GM21367 (cell line): ENCODE measurements around the gene IL22RA2.

Source experiments
- ATAC-seq: cut with Tn5 transposase; IDR thresholded peaks from one replicate; pipeline ENCODE4 v1.9.1; 2021; ENCODE audit not compliant: unreplicated experiment

The IL22RA2 gene

DNA sequence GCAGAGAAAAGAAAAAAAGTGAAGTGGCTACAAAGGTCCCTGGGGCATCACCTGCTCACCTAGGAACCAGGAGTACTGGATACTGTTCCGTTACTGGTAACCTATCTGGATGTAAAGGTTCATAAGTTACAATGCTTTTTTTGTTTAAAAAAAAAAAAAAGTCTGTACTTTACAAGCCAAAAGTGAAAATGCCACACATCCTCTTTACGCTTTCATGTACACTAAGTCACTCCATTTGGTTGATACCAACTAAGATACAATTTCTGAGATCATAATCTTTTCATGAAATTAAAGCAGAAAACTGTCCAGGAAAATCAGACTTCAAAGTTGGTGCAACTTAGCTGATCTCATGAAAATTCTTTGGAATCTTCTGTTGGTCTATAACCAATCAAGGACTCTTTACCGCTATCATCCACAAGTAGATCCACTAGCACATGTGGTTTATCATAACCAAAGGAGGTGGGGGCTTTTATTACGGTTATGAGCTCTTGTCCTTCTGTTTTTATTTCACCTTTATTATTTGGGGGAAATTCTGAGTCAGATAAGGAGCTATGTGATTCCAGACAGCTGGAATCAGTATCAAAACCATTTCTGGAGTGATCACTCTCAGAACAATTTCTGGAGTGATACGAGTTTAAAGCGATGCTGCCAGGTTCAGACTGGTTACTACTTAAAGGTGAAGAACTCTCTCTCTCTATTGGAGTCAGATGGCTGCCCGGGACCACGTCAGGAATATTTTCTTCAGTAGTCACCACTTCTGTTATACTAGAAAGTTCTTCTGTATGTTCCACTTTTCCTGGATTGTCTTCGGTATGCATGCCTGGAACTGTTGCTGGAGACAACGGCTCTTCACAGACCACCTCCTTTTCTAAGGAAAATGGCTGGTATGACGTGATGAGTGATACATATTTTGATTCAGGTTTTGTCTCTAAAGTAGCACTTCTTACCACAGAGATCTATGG, 24.5 kb upstream of the IL22RA2 start:
- ATAC-seq, result no peak

DNA sequence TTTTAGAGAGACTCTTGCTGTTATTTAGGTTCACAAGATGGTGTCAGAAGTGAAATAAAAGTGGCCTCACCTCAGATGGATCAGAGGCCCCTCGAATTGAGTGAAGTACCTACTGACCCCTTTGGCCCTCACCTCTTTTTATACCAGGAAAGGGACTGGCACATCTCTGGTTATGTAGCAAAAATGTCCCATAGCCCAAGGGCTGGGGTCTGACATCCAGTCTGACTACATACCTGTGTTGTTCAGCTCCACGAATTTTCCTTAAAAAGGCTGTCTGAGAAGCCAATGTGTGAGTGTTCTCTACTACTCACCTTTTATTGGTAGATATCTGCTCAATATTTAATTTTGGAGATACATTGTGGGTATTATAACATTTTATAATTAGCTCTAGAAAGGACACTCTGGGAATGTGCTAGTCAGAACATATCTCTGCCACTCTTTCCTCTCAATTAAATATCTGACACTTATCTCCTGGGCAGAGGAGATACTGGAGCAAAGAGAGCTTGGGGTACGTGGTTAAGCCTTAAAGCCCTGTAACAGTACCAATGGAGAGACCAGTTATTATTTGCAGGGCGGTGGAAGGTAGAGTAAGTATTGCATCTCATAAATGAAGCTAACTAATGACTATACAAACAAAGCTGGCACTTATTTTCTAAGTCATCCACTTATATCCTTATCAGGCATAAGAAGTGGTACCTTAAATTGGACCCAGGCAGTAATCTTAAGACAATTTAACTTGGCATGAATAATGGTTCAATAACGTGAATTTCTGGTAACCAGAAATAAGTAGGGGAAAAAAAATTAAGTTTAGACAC, 20.0 kb upstream of the IL22RA2 start:
- ATAC-seq, result no peak

DNA sequence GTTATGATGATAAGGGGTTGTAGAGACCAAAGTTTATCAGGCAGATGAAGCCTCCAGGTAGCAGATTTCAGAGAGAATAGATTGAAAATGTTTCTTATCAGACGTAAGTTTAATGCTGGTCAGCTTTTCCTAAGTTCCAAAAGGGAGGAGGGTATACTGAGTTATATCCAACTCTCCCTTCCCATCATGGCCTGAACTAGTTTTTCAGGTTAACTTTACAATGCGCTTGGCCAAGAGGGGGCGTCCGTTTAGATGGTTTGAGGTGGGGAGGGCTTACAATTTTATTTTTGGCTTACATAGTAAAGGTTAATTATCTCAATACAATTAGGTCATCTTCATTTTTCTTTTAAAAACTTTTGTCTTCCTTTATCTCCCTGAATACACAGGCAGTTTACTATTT, 19.4 kb upstream of the IL22RA2 start:
- ATAC-seq, result no peak

DNA sequence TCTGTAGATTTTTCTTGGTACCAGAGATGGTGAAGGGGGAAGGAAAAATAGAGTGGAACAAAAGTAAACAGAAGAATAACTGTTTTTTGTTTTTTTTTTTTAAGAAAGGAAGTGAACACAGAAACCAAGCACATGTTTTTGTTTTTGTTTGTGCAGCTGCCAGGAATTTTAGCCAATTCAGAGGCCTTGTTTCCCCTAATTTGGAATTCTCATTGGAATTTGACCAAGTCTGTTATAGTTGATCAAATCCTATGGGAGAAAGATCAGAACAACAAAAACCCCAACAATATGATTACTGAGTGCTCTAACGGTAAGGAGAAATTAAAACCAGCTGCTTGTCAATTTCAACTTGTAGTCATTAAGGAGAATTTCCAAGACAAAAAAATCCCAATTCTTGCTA, 18.2 kb upstream of the IL22RA2 start:
- no peak for ATAC-seq

DNA sequence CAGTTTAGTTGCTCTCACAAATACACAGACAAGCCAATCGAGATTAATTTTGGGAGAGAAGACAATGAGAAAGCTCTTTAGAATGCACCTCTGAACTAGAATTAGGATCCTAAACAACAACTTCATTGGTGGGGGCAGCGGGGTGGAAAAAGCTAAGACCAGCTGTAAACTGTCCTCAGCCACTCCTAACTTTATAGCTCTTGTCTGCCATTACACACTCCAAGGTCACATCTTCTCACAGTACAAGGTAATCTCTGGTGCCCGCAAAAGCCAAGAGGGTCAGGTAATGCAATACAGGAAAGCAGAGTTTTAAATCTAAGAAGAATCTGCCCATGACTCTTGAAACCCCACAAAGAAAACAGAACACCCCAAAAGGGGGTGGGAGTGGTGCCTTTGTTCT, 17.8 kb upstream of the IL22RA2 start:
- no peak for ATAC-seq

DNA sequence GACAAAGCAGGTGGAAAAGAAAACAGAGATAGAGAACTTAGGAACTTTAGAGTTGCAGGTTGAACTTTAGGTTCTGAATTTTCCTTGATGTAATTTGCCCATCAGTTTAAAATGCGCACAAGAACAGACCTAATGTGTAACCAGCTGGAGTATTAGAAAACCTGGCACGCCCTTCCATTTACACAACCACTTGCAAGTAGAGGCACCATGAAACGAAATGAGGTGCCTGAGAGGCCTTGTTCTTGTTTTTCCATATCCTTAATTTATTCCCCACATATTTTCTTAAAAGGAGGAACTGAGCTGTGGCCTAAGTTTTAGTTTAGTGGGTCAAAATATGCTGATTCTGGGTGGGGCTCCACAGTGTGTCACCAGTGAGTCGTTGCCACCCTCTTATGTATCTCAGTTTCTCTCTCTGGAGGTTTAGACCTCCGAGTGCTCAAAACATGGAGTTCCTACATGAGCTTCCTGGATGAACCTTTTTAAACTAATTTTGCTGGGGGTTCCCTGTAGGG, 17.2 kb upstream of the IL22RA2 start:
- ATAC-seq, result no peak

DNA sequence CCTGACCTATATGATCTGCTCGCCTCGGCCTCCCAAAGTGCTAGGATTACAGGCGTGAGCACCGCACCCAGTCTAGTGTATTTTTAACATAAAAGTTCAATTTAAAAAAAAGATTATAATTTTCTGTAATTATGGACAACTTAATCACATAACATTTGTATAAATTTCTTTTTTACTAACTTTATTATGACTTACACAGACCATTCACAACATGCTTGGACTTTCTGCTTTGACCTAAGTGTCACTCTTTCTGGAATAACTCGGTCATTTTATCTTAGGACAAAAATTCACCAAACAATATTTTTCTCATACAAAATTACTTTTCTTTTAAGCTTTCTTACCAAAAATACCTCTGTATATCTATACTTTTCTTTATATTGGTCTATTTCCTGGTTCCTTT, 15.4 kb upstream of the IL22RA2 start:
- ATAC-seq, result no peak

DNA sequence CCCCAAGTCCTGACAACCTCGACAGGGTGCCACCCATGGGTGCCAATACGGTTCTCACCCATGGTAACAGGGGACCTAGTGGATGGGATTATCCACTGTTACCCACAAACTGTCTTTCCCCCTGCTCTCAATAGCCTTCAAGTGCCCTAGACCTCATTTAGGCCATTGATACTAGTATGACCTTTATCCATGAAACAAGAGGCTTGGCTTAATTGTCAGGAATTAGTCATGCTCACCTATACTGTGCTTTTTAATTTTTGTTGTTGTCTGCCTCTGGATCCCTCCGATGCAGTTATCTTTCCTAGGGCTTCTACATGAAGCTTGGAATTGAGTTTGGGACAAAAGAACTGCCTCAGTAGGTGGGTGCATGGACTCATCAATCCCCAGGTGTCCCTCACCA, 11.8 kb upstream of the IL22RA2 start:
- ATAC-seq, result no peak

DNA sequence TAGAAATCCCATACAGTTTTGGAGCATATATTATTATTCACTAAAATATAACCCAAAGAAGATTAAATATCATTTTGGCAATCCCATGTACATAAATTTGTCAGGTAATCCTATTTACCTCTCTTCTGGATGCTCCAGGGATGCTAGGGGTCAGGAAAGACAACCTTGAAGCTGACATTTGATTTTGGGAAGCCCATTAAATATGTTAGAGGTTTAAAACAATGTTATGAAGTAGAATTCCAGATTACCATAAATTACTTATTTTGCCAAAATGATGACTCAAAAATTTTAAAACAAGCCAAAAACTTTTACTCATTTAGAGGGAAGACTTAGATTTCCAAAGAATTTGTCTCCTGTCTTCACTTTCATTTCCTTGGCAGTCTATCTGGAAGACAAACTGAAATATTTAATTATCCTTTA, 9.2 kb upstream of the IL22RA2 start:
- ATAC-seq, result no peak

DNA sequence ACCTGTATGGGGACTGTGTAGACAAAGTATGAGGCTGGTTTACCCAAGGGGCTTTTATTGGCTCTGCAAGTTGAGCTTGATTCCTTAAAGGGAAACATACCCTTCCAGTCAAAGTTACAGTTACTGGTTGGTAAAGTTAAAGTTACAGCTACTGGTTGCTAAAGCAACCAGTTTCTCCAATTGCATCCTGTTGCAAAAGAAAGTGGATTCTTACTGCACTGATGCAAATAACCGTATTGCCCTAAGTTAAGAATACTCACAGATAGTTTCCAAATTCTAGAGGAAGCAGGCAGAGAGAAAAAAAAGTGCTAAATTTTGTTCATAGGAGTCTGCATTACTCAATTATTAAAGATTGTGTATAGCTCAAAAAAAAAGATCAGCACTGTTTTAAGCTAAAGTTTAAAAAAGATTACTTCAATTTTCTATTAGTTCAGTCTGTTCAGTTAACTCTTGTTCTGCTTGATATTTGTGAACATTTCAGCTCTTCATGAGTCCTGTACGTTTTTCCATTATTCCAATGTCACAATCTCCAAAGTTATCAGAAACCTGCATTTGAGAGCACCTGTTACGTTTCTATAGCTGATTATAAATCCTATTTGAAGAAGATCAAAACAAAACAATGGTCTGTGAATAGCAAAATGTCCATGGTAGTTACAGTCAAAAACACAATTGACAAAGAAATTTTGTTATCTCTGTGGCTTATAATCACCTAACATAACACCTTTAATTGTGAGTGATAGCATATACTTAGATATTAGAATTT, 8.6 kb upstream of the IL22RA2 start:
- no peak for ATAC-seq

DNA sequence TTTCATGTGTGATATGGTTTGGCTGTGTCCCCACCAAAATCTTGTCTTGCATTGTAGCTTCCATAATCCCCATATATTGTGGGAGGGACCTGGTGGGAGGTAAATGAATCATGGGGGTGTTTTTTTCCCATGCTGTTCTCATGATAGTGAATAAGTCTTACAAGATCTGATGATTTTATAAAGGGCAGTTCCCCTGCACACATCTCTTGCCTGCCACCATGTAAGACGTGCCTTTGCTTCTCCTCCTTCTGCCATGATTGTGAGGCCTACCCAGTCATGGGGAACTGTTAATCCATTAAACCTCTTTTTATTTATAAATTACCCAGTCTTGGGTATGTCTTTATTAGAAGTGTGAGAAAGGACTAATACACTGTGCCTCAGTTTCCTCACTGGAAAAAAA, 4.2 kb upstream of the IL22RA2 start:
- no peak for ATAC-seq

DNA sequence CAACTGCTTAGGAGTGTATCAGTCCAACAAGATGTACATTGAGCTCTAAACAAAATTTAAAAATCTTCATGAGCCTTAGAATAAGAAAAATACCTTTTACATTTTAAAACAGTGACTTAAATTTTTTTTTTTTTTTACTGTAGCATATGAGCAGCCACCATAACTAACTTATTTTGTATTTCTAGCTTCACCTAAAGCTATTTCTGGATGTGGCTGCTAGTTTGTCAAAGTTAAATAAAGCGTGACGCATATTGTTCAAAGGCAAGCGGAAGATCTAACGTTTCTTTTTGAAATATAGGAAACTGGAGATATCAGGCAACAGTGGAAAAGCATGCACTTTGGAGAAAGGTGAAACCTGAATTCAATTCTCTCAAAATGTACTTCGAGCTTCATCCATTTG, 3.3 kb upstream of the IL22RA2 start:
- ATAC-seq, result no peak

DNA sequence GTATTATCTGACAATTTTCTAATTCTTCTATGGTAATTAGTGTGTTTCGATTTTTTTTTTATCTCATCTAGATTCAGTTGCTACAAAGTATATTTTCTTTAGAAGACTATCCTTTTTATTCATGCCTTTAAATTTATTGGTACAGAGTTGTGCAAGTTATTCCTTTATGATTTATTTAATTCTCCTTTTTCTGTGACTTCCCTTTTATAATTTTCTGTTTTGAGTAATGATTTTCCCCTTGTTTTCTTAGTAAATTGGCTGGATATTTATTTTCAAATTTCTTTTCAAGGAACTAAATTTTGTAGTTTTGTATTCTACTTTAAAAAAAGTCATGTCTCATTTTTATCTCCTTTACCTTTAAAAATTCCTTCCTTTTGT, 2.4 kb upstream of the IL22RA2 start:
- ATAC-seq, result no peak

DNA sequence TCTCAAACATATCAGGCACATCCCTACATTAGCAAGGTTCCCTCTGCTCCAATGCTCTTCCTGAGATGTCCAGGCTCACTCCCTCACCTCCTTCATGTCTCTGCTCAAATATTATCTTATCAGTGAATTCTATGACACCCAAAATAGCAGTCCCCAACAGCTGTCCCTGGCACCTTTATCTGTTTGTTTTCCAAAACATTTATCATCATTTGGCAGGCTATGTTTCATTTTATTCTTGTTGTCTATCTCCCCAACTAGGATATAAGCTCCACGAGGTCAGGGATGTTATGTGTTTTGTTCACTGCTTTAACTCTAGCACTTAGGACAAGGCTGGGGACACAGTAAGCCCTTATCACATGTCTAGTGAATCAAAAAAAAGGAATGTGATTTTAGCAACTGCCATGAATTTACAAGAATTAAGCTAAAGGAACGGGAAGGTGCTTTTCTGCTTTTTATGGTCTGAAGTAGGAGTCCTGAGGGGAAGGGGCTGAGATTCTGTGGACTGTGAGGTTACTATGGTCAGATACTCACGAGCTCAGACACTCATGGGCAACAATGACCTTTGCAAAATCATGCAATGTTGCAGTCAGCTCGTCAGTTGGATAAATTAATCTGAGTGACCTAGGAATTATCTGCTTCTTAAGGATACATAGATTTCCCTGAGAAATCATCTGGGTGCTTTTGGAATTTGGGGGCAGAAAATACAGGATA, 1.9 kb upstream of the IL22RA2 start:
- no peak for ATAC-seq

DNA sequence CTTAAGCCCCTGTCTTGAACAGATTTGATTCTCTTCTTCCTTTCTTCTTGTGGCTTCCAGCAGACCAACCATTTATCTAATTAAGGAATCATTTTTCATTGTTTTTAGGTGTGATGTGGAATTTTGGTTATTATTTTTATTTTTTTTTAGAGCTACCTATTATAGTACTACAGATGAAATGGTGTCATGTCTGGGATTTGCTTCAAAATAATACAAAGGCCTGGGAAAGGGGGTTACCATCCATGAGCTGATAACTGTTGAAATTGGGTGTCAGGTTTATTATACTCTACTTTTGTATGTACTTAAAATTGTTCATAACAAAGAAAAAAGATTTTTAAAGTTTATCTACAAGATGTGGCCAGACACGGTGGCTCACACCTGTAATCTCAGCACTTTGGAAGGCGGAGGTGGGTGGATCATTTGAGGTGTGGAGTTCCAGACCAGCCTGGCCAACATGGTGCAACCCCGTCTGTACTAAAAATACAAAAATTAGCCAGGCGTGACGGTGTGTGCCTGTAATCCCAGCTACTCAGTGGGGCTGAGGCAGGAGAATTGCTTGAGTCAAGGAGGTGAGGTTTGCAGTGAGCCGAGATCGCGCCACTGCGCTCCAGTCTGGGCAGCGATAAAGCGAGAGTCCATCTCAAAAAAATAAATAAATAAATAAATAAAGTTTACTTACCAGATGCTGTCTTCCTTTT, 561 bp downstream of the IL22RA2 start:
- no peak for ATAC-seq

DNA sequence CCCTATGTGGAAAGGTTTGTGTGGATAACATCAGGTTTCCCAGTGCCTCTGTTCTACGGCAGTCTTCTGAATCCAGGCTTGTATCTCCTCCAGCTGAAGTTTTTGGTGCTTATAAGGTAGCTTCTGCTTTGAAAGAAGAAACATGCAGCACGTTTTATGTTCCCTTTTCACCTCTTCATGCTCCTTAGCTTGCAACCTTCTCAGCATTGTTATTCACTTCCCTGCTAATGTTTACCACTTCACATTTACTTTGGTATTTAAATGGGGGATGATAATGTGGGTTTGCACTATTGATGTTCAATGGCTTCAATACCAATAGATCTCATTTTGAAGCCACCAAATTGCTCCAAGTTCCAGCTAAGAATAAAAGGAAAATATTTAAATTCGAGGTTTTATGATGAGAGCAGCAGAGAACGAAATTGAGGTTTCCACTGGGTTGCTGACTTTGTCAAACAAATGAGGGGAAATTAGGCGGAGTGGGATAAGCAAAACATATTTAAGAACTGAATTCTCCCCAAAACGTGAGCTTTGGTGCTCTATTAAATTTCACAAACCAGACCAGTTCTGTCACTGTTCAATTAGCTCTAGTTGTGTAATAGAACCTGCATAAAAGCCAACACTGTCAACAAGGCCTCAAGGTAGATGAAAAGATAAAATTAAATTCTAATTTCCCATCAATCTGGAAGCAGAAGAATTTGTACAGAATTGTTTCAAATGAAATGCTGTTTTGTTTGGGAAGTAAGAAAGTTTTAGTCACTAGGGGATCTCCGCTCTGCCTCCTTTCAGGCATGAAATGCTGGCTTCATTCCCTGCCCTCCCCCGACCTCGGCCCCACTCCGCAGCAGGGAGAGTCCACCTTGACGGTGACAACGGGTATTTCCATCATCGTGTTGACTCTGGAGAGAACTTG, 1.4 kb downstream of the IL22RA2 start:
- ATAC-seq, result no peak

DNA sequence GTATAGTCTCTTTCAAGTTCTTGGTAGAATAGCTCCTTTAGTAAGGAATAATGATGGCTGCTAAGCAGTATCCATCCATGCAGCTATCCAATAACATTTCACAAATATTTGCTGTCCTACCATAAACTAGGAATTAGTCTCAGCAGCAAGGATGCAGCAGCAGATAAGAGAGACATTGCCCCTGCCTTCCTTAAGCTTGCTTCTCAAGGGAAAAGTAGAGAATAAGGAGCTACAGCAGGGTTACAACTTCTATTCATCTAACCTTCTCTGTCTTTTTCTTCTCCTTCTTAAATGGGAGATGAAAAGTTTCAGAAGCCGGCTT, 2.4 kb downstream of the IL22RA2 start:
- ATAC-seq, result no peak

DNA sequence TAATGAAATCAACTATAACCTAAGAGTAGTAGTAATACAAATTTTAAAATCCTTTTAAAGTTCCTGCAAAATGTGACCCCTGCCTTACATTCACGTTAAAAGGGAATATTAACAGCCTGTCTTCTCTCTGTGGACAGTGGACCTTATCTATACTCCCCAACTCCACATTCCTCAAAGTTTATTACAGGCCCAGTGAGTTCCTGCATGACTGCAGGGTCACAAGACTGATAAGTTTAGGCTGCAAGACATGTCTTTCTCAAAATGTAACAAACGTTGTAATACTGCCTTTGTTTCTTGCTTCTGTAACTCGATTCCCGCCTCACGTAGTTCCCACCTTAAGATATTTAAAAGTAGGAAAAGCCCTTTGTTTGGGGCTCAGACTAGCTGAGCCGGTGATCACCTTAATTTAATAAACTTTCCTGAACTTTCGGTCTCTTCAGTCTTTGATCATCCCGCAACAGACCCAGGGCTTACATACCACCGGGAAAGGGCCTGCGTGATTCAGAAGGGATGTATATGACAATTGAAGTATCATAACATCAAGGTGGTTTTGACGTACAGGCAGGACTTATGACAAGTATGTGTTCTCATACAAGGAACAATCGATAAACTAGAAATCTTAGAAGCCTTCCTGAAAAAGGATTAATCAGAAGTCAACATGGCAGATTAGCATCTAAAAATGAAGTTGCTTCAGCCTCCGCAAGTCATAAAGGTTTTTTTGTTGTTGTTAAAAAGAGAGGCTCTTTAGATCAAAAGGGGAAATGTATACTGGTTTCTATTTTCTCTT, 3.0 kb downstream of the IL22RA2 start:
- no peak for ATAC-seq
